Measurements from ENCODE around the gene SPAM1.

Gene SPAM1

DNA sequence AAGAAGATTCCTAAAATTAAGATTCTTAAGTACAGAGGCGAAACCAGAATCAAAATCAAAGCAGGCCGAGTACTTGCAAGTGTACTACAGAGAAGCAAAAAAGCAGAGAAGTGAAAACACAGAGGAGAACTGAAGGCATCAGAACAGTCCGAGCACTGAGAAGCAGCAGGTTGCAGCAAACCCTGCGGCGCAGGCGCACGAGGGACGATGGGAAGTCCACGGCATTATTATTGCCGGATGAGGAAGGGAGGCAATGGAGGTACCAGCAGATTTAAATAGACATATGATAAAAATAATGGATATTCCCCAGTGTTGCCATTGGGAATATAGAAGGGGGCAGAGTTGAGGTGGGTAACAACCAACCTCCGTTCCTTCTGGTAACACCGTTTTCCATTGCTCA lies 7.2 kb upstream of the SPAM1 start:
- H3K4me1 ChIP-seq (ENCODE audit: insufficient read depth, poor library complexity, severe bottlenecking) = no peaks in the 10 kb centered on the region
- ATAC-seq (ENCODE audit: low read depth) (no peak), DNase-seq (ENCODE audit: low spot score) (no peak)
- no peak overlapping the region for H3K27ac ChIP-seq (ENCODE audit: poor library complexity, severe bottlenecking)
- no peaks in the 10 kb centered on the region for H3K9me3 ChIP-seq (ENCODE audit: severe bottlenecking)
- TF ChIP-seq, protein P1, sequence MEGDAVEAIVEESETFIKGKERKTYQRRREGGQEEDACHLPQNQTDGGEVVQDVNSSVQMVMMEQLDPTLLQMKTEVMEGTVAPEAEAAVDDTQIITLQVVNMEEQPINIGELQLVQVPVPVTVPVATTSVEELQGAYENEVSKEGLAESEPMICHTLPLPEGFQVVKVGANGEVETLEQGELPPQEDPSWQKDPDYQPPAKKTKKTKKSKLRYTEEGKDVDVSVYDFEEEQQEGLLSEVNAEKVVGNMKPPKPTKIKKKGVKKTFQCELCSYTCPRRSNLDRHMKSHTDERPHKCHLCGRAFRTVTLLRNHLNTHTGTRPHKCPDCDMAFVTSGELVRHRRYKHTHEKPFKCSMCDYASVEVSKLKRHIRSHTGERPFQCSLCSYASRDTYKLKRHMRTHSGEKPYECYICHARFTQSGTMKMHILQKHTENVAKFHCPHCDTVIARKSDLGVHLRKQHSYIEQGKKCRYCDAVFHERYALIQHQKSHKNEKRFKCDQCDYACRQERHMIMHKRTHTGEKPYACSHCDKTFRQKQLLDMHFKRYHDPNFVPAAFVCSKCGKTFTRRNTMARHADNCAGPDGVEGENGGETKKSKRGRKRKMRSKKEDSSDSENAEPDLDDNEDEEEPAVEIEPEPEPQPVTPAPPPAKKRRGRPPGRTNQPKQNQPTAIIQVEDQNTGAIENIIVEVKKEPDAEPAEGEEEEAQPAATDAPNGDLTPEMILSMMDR (IDR thresholded peaks at IDR 0.05; ENCODE audit: poor library complexity, severe bottlenecking) = no peak
- no peak overlapping the region for H3K4me3 ChIP-seq (ENCODE audit: severe bottlenecking)
- H3K27me3 ChIP-seq (ENCODE audit: insufficient read depth, poor library complexity, severe bottlenecking) = no peaks in the 10 kb centered on the region
- no peaks in the 10 kb centered on the region for H3K36me3 ChIP-seq (ENCODE audit: low read depth)

DNA sequence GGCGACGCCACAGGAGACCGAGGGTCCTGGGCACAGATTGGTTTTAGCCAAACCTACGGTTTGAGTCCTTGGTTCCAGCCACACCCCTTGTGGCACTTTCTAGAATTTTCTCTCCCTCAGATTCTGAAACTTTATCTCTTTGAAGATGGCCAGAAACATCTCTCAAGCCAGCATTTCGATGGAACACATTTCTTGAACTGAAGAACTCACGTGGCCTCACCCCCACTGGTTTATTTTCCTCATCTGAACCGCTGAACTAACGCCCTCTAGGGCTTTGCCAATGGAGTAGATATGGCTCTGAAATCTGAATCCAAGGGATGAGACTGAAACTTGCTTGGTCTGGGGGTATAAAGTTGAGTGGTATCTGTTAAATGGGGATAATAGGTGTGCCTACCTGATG lies 6.7 kb upstream of the SPAM1 start:
- DNase-seq (ENCODE audit: low spot score) = no peak
- H3K27me3 ChIP-seq (ENCODE audit: insufficient read depth, poor library complexity, severe bottlenecking) = no peaks in the 10 kb centered on the region
- H3K36me3 ChIP-seq (ENCODE audit: low read depth) = no peaks in the 10 kb centered on the region
- H3K27ac ChIP-seq (ENCODE audit: poor library complexity, severe bottlenecking) = no peak overlapping the region
- TF ChIP-seq, protein P1 (IDR thresholded peaks at IDR 0.05; ENCODE audit: poor library complexity, severe bottlenecking) = no peak
- ATAC-seq (ENCODE audit: low read depth) = no peak
- H3K4me3 ChIP-seq (ENCODE audit: severe bottlenecking) = no peak overlapping the region
- H3K4me1 ChIP-seq (ENCODE audit: insufficient read depth, poor library complexity, severe bottlenecking) = no peaks in the 10 kb centered on the region
- H3K9me3 ChIP-seq (ENCODE audit: severe bottlenecking) = no peaks in the 10 kb centered on the region

- no peak overlapping the region for H3K27ac ChIP-seq (ENCODE audit: poor library complexity, severe bottlenecking)
- no peaks in the 10 kb centered on the region for H3K36me3 ChIP-seq (ENCODE audit: low read depth)
- no peaks in the 10 kb centered on the region for H3K9me3 ChIP-seq (ENCODE audit: severe bottlenecking)
- DNase-seq (ENCODE audit: low spot score) (no peak), ATAC-seq (ENCODE audit: low read depth) (no peak)
- H3K4me3 ChIP-seq (ENCODE audit: severe bottlenecking) = no peak overlapping the region
- no peaks in the 10 kb centered on the region for H3K4me1 ChIP-seq (ENCODE audit: insufficient read depth, poor library complexity, severe bottlenecking)
- TF ChIP-seq, protein P1 (IDR thresholded peaks at IDR 0.05; ENCODE audit: poor library complexity, severe bottlenecking) = no peak
- no peaks in the 10 kb centered on the region for H3K27me3 ChIP-seq (ENCODE audit: insufficient read depth, poor library complexity, severe bottlenecking)
Measured at GRCh38 chr7:123923599-123923998, 1.4 kb upstream of the SPAM1 start.

GRCh38 chr7:123929107-123929506 lies 4.1 kb downstream of the SPAM1 start:
- Histone ChIP-seq H3K27ac (ENCODE audit: poor library complexity, severe bottlenecking) (peak overlapping the region; percentile 41), H3K36me3 (ENCODE audit: low read depth) (no peaks in the 10 kb centered on the region), H3K9me3 (ENCODE audit: severe bottlenecking) (no peaks in the 10 kb centered on the region), H3K4me3 (ENCODE audit: severe bottlenecking) (no peak overlapping the region), H3K4me1 (ENCODE audit: insufficient read depth, poor library complexity, severe bottlenecking) (peaks cover 11% of the 10 kb centered on the region), H3K27me3 (ENCODE audit: insufficient read depth, poor library complexity, severe bottlenecking) (no peaks in the 10 kb centered on the region)
- ATAC-seq (ENCODE audit: low read depth) (peak; percentile 98), DNase-seq (ENCODE audit: low spot score) (no peak)
- TF ChIP-seq, protein P1 (IDR thresholded peaks at IDR 0.05; ENCODE audit: poor library complexity, severe bottlenecking) = no peak

- ATAC-seq (ENCODE audit: low read depth) = no peak
- TF ChIP-seq, protein P1 (IDR thresholded peaks at IDR 0.05; ENCODE audit: poor library complexity, severe bottlenecking) = no peak
- H3K4me3 ChIP-seq (ENCODE audit: severe bottlenecking) = no peak overlapping the region
Measured at GRCh38 chr7:123929655-123930054, 4.6 kb downstream of the SPAM1 start.

More at GRCh38 chr7:123929655-123930054, 4.6 kb downstream of the SPAM1 start:
- Histone ChIP-seq H3K27me3 (ENCODE audit: insufficient read depth, poor library complexity, severe bottlenecking) (no peaks in the 10 kb centered on the region), H3K36me3 (ENCODE audit: low read depth) (no peaks in the 10 kb centered on the region), H3K27ac (ENCODE audit: poor library complexity, severe bottlenecking) (peak overlapping the region; percentile 41), H3K4me1 (ENCODE audit: insufficient read depth, poor library complexity, severe bottlenecking) (peaks cover 11% of the 10 kb centered on the region), H3K9me3 (ENCODE audit: severe bottlenecking) (no peaks in the 10 kb centered on the region)
- DNase-seq (ENCODE audit: low spot score) = no peak

All from RWPE2 (cell line).